A673 (cell line): ENCODE results near the gene FBXO41.

ENCODE experiments used
- EZH2 ChIP-seq: fragments of 200-600 bp; sonication (generic); IDR thresholded peaks from 2 replicates; pipeline ENCODE4 v1.6.1; 2017; ENCODE audit warnings: borderline replicate concordance, low read depth, mild to moderate bottlenecking, mixed read lengths, antibody characterized with exemption, low read length; ENCODE audit not compliant: poor library complexity, severe bottlenecking
- TF ChIP-seq, protein P1 (sequence below): fragments of 300-800, 200-600 bp; sonication (generic); conservative IDR thresholded peaks from 2 replicates; pipeline ENCODE4 v1.5.1; 2017; ENCODE audit warnings: low read depth, mild to moderate bottlenecking, antibody characterized with exemption, low read length, moderate library complexity, mixed read lengths

DNA sequence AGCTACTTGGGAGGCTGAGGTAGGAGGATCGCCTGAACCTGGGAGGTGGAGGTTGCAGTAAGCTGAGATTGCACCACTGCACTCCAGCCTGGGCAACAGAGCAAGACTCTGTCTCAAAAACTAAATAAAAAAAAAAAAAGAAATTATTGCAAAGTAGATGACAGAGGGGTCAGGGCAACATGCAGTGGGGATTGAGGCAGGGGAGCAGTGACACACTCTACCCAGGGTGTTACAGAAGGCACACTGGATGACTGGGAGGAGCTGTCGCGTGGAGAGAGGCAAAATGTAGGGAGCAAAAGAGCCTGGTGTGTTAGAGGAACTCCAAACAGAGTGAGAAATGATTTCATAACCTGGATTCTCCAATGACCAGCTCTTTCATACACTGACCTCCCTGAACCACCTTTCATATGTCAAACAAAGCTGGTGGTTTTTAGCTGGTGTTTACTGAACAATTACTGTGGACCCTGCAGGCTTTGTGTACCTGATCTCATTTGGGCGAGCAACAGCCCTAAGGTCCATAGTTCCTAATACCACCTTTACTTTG is 22.1 kb downstream of the FBXO41 start:
- TF ChIP-seq, protein P1, sequence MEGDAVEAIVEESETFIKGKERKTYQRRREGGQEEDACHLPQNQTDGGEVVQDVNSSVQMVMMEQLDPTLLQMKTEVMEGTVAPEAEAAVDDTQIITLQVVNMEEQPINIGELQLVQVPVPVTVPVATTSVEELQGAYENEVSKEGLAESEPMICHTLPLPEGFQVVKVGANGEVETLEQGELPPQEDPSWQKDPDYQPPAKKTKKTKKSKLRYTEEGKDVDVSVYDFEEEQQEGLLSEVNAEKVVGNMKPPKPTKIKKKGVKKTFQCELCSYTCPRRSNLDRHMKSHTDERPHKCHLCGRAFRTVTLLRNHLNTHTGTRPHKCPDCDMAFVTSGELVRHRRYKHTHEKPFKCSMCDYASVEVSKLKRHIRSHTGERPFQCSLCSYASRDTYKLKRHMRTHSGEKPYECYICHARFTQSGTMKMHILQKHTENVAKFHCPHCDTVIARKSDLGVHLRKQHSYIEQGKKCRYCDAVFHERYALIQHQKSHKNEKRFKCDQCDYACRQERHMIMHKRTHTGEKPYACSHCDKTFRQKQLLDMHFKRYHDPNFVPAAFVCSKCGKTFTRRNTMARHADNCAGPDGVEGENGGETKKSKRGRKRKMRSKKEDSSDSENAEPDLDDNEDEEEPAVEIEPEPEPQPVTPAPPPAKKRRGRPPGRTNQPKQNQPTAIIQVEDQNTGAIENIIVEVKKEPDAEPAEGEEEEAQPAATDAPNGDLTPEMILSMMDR, result no peak
- TF ChIP-seq EZH2, result no peak
